GM10847 (cell line): ENCODE results near the gene AKR1C1.

Source experiments
- POLR2A ChIP-seq: IDR thresholded peaks from 2 replicates; pipeline ENCODE4 v1.6.1; 2011; ENCODE audit not compliant: insufficient read length; ENCODE audit errors: extremely low read depth

Gene AKR1C1

GRCh38 chr10:4947039-4947634 is 16.1 kb upstream of the AKR1C1 start:
- TF ChIP-seq POLR2A = no peak

- no peak for TF ChIP-seq POLR2A
Measured at GRCh38 chr10:4947635-4948596, 15.3 kb upstream of the AKR1C1 start.

- no peak for TF ChIP-seq POLR2A
Measured at GRCh38 chr10:4953405-4953804, 9.8 kb upstream of the AKR1C1 start.

- TF ChIP-seq POLR2A = no peak
Measured at GRCh38 chr10:4977025-4977424, 13.8 kb downstream of the AKR1C1 start.

- TF ChIP-seq POLR2A = no peak
Measured at GRCh38 chr10:4978870-4979269, 15.7 kb downstream of the AKR1C1 start.

GRCh38 chr10:4980793-4981192 is 17.6 kb downstream of the AKR1C1 start:
- no peak for TF ChIP-seq POLR2A

GRCh38 chr10:4981722-4982471 is 18.7 kb downstream of the AKR1C1 start:
- TF ChIP-seq POLR2A = no peak

- no peak for TF ChIP-seq POLR2A
Measured at GRCh38 chr10:4982764-4983226, 19.6 kb downstream of the AKR1C1 start.

GRCh38 chr10:4983615-4984216 is 20.5 kb downstream of the AKR1C1 start:
- no peak for TF ChIP-seq POLR2A

- no peak for TF ChIP-seq POLR2A
Measured at GRCh38 chr10:4984223-4984622, 21.0 kb downstream of the AKR1C1 start.

GRCh38 chr10:4984971-4985594 is 21.9 kb downstream of the AKR1C1 start:
- TF ChIP-seq POLR2A = no peak

- no peak for TF ChIP-seq POLR2A
Measured at GRCh38 chr10:4990217-4990616, 27.0 kb downstream of the AKR1C1 start.

- no peak for TF ChIP-seq POLR2A
Measured at GRCh38 chr10:4998671-4999070, 35.5 kb downstream of the AKR1C1 start.

GRCh38 chr10:5002013-5002727 is 39.0 kb downstream of the AKR1C1 start:
- no peak for TF ChIP-seq POLR2A
